GM12878 (cell line): Measurements from ENCODE around the gene TMEM44. TPM values are rescaled to one million over a fixed set of nuclear protein-coding genes. Genes with fewer than 3 reads are reported as not detected.

ENCODE experiments used
- BCL3 ChIP-seq: IDR thresholded peaks from 2 replicates; pipeline ENCODE4 v1.6.1; 2011; ENCODE audit warnings: borderline replicate concordance, low read depth, mild to moderate bottlenecking, moderate library complexity, low read length; ENCODE audit not compliant: insufficient read depth, poor library complexity, severe bottlenecking
- DPF2 ChIP-seq: fragments of 450-650 bp; IDR thresholded peaks from 2 replicates; pipeline ENCODE4 v1.6.1; 2017; ENCODE audit warnings: mild to moderate bottlenecking
- ESRRA ChIP-seq: IDR thresholded peaks from 2 replicates; pipeline ENCODE4 v1.6.1; 2012; ENCODE audit warnings: mild to moderate bottlenecking, low read length, improper control_type of control experiment
- SMAD5 ChIP-seq: IDR thresholded peaks from 2 replicates; pipeline ENCODE4 v1.6.1; 2016; ENCODE audit warnings: antibody characterized with exemption, low read depth
- SREBF2 ChIP-seq: IDR thresholded peaks from 2 replicates; pipeline ENCODE4 v1.6.1; 2012; ENCODE audit warnings: mild to moderate bottlenecking, low read length
- SRF ChIP-seq, 2 experiments: IDR thresholded peaks; 2 replicates each; pipeline ENCODE4 v1.6.1; 2011; ENCODE audit warnings: low read depth in 2 of 2, low read length in 2 of 2, mild to moderate bottlenecking in 1 of 2, moderate library complexity in 1 of 2
- SUPT20H ChIP-seq: IDR thresholded peaks from 2 replicates; pipeline ENCODE4 v1.6.1; 2011; ENCODE audit warnings: low read depth, mild to moderate bottlenecking, low read length, moderate library complexity, borderline replicate concordance; ENCODE audit not compliant: control insufficient read depth
- TARDBP ChIP-seq: IDR thresholded peaks from 2 replicates; pipeline ENCODE4 v1.6.1; 2016; ENCODE audit warnings: borderline replicate concordance
- ZNF687 ChIP-seq: fragments of 450-650 bp; IDR thresholded peaks from 2 replicates; pipeline ENCODE4 v1.6.1; 2017; ENCODE audit warnings: mild to moderate bottlenecking, moderate library complexity
- polyA plus RNA-seq, 11 experiments: library from polyadenylated mRNA; depleted of rRNA in 4 of 11; unstranded in 6 of 11; stranded (reverse) in 5 of 11; fragments of >200 nt; fragmentation: Nextera tagmentation in 4 of 11; fragmentation: Illumina TruSeq in 1 of 11; extraction: Ambion mirVana in 4 of 11; extraction: Trizol in 1 of 11; gene quantifications; 1 replicate in 1 of 11; 2 replicates in 10 of 11; pipeline versions ENCODE4 v1.2.1 to v1.2.3, GENCODE V29; 2011 to 2016; ENCODE audit warnings: inconsistent platforms in 2 of 11, missing spikeins in 2 of 11, low read depth in 1 of 11
- total RNA-seq, 4 experiments: library from RNA; depleted of rRNA in 3 of 4; stranded (reverse); fragments of >200 nt in 3 of 4; fragmentation: Illumina TruSeq in 1 of 4; extraction: Trizol in 1 of 4; gene quantifications; 2 replicates each; pipeline versions ENCODE4 v1.2.1 to v1.2.3, GENCODE V29; 2013 to 2021
- TF ChIP-seq, protein P1 (sequence below): fragments of 450-650 bp; IDR thresholded peaks from 2 replicates; pipeline ENCODE4 v1.6.1; 2017; ENCODE audit warnings: antibody characterized with exemption, mild to moderate bottlenecking, moderate library complexity
- TF ChIP-seq, protein P2 (sequence below): fragments of 450-650 bp; IDR thresholded peaks from 2 replicates; pipeline ENCODE4 v1.6.1; 2017; ENCODE audit warnings: mild to moderate bottlenecking, low read depth, inconsistent platforms; ENCODE audit not compliant: poor library complexity, severe bottlenecking
- TF ChIP-seq, protein P3 (sequence below): fragments of 450-650 bp; IDR thresholded peaks from 2 replicates; pipeline ENCODE4 v1.6.1; 2017; ENCODE audit warnings: mild to moderate bottlenecking, moderate library complexity

Gene TMEM44
- total and polyA plus RNA-seq, 10 of the 15 experiments (the other 5 are each of a cell fraction or from before 2014, with no cell fraction given), result 0.57 to 8.3 (median 3.6) TPM

DNA sequence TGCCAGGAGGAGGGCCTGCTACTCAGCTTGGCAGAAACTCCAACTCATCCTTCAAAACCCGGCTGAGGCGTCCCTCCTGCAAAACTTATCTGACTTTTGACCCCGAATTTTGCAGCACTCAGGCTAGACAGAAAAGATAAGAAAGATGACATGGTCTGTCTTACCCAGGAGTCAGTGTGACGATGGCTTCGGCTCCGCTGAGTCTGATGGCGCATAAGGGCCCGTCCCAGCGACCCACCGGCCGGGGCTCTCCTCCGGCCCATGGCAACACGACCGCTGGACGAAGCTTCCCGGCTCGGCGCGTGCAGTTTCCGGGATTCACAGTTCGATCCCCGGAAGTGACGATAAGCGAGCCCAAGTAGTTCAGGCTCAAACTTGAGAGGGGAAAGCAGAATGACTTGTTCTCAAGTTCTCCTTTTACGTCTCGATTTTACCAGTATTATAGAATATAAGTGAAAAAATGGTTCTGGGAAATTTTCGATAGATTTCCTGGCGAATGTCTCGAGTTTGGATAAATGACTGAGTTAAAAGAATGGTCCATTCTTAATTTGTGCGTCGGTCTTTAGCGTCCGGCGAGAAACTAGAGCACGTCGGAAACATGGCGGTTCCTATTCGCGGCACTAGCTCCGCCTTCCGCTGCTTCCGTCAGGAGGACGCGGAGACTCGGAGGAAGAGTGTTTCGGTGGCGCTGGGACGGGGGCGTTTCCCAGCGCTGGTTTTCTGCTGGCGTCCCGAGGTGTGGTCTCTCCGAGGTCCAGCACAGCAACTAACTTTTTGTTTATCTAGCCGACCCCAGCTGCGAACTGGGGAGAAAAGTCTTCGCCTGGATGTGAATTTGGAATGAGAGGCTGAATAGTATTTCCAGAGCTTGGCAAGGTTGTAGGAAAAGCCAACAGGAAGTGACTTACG, 38.9 kb upstream of the TMEM44 start, which contains the start of gene LSG1 (continued):
- TF ChIP-seq SUPT20H (no peak), DPF2 (no peak), SRF (IDR thresholded peaks at IDR 0.05; ENCODE audit: low read depth in 2 of 2, low read length in 2 of 2) (peak in 1 of 2 experiments; percentile 78; a peak in 2 of 4 replicates), ZNF687 (peak; percentile 36), SREBF2 (no peak), ESRRA (peak; percentile 85), BCL3 (no peak), TARDBP (peak; percentile 86), SMAD5 (peak; percentile 24; the same call in 1 of the 2 replicates)
- TF ChIP-seq, protein P1, sequence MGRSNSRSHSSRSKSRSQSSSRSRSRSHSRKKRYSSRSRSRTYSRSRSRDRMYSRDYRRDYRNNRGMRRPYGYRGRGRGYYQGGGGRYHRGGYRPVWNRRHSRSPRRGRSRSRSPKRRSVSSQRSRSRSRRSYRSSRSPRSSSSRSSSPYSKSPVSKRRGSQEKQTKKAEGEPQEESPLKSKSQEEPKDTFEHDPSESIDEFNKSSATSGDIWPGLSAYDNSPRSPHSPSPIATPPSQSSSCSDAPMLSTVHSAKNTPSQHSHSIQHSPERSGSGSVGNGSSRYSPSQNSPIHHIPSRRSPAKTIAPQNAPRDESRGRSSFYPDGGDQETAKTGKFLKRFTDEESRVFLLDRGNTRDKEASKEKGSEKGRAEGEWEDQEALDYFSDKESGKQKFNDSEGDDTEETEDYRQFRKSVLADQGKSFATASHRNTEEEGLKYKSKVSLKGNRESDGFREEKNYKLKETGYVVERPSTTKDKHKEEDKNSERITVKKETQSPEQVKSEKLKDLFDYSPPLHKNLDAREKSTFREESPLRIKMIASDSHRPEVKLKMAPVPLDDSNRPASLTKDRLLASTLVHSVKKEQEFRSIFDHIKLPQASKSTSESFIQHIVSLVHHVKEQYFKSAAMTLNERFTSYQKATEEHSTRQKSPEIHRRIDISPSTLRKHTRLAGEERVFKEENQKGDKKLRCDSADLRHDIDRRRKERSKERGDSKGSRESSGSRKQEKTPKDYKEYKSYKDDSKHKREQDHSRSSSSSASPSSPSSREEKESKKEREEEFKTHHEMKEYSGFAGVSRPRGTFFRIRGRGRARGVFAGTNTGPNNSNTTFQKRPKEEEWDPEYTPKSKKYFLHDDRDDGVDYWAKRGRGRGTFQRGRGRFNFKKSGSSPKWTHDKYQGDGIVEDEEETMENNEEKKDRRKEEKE, result peak; percentile 90
- TF ChIP-seq, protein P2, sequence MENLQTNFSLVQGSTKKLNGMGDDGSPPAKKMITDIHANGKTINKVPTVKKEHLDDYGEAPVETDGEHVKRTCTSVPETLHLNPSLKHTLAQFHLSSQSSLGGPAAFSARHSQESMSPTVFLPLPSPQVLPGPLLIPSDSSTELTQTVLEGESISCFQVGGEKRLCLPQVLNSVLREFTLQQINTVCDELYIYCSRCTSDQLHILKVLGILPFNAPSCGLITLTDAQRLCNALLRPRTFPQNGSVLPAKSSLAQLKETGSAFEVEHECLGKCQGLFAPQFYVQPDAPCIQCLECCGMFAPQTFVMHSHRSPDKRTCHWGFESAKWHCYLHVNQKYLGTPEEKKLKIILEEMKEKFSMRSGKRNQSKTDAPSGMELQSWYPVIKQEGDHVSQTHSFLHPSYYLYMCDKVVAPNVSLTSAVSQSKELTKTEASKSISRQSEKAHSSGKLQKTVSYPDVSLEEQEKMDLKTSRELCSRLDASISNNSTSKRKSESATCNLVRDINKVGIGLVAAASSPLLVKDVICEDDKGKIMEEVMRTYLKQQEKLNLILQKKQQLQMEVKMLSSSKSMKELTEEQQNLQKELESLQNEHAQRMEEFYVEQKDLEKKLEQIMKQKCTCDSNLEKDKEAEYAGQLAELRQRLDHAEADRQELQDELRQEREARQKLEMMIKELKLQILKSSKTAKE, result peak; percentile 98
- TF ChIP-seq, protein P3, sequence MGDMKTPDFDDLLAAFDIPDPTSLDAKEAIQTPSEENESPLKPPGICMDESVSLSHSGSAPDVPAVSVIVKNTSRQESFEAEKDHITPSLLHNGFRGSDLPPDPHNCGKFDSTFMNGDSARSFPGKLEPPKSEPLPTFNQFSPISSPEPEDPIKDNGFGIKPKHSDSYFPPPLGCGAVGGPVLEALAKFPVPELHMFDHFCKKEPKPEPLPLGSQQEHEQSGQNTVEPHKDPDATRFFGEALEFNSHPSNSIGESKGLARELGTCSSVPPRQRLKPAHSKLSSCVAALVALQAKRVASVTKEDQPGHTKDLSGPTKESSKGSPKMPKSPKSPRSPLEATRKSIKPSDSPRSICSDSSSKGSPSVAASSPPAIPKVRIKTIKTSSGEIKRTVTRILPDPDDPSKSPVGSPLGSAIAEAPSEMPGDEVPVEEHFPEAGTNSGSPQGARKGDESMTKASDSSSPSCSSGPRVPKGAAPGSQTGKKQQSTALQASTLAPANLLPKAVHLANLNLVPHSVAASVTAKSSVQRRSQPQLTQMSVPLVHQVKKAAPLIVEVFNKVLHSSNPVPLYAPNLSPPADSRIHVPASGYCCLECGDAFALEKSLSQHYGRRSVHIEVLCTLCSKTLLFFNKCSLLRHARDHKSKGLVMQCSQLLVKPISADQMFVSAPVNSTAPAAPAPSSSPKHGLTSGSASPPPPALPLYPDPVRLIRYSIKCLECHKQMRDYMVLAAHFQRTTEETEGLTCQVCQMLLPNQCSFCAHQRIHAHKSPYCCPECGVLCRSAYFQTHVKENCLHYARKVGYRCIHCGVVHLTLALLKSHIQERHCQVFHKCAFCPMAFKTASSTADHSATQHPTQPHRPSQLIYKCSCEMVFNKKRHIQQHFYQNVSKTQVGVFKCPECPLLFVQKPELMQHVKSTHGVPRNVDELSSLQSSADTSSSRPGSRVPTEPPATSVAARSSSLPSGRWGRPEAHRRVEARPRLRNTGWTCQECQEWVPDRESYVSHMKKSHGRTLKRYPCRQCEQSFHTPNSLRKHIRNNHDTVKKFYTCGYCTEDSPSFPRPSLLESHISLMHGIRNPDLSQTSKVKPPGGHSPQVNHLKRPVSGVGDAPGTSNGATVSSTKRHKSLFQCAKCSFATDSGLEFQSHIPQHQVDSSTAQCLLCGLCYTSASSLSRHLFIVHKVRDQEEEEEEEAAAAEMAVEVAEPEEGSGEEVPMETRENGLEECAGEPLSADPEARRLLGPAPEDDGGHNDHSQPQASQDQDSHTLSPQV, result 0 out of 2 replicates have a peak, but pooled peaks have one; percentile 44
